ENCODE data around the gene ABHD4. TPM values are rescaled to one million over a fixed set of nuclear protein-coding genes. Genes with fewer than 3 reads are reported as not detected.
"Not testable (repeated sequence)": the region's sequence is repeated elsewhere in the genome, so short reads cannot be mapped to it uniquely, and the experiment has no call there.

Gene ABHD4
- total RNA-seq, 4 donors from 2014 or later: 17.1 to 38.7 (median 27.6) TPM

GRCh38 chr14:22630486-22630885 lies 32.4 kb downstream of the ABHD4 start:
- intact Hi-C loops (cut with DNase I; ENCODE audit: low total_unique reads) (no loop called here), in situ Hi-C loops (cut with MboI; ENCODE audit: low sequenced_read_pairs in 4 of 4) (no loop called here)

GRCh38 chr14:22634233-22634900 lies 36.3 kb downstream of the ABHD4 start:
- intact Hi-C loops (cut with DNase I; ENCODE audit: low total_unique reads) (no loop called here), in situ Hi-C loops (cut with MboI; ENCODE audit: low sequenced_read_pairs in 4 of 4) (no loop called here)
- no peak for DNase-seq
- no peak for TF ChIP-seq POLR2A (IDR thresholded peaks at IDR 0.05)
- TF ChIP-seq, protein P1, sequence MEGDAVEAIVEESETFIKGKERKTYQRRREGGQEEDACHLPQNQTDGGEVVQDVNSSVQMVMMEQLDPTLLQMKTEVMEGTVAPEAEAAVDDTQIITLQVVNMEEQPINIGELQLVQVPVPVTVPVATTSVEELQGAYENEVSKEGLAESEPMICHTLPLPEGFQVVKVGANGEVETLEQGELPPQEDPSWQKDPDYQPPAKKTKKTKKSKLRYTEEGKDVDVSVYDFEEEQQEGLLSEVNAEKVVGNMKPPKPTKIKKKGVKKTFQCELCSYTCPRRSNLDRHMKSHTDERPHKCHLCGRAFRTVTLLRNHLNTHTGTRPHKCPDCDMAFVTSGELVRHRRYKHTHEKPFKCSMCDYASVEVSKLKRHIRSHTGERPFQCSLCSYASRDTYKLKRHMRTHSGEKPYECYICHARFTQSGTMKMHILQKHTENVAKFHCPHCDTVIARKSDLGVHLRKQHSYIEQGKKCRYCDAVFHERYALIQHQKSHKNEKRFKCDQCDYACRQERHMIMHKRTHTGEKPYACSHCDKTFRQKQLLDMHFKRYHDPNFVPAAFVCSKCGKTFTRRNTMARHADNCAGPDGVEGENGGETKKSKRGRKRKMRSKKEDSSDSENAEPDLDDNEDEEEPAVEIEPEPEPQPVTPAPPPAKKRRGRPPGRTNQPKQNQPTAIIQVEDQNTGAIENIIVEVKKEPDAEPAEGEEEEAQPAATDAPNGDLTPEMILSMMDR (IDR thresholded peaks at IDR 0.05 in 4 of 5, conservative IDR thresholded peaks at IDR 0.05 in 1 of 5): no peak
- H3K4me3 ChIP-seq: no peak overlapping the region
- H3K4me1 ChIP-seq: no peaks in the 10 kb centered on the region
- no peaks in the 10 kb centered on the region for H3K27me3 ChIP-seq
- no peak overlapping the region for H3K27ac ChIP-seq
- ATAC-seq: no peak
- no peaks in the 10 kb centered on the region for H3K36me3 ChIP-seq
- H3K9me3 ChIP-seq: no peaks in the 10 kb centered on the region

More at GRCh38 chr14:22630486-22630885, 32.4 kb downstream of the ABHD4 start:
- no peak overlapping the region for H3K4me3 ChIP-seq
- no peaks in the 10 kb centered on the region for H3K36me3 ChIP-seq
- H3K27me3 ChIP-seq: no peaks in the 10 kb centered on the region
- no peak for DNase-seq
- TF ChIP-seq POLR2A (IDR thresholded peaks at IDR 0.05): no peak
- TF ChIP-seq, protein P1 (IDR thresholded peaks at IDR 0.05 in 4 of 5, conservative IDR thresholded peaks at IDR 0.05 in 1 of 5): no peak
- H3K27ac ChIP-seq: no peak overlapping the region
- no peaks in the 10 kb centered on the region for H3K9me3 ChIP-seq
- H3K4me1 ChIP-seq: no peaks in the 10 kb centered on the region
- no peak for ATAC-seq

DNA sequence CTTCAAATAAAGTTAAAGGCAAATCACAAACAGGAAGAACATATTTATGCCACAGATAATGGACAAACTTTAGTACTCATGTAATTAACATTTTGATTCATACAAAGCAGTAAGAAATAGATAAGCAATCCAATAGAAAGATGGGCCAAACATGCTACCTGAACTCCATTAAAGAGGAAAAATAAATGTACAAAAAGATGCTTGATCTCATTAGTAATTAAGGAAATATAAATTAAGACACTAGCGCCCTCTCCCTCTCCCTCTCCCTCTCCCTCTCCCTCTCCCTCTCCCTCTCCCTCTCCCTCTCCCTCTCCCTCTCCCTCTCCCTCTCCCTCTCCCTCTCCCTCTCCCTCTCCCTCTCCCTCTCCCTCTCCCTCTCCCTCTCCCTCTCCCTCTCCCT lies 37.9 kb downstream of the ABHD4 start:
- H3K36me3 ChIP-seq; H3K9me3 ChIP-seq; H3K27ac ChIP-seq; H3K4me1 ChIP-seq; intact Hi-C loops (cut with DNase I; ENCODE audit: low total_unique reads); in situ Hi-C loops (cut with MboI; ENCODE audit: low sequenced_read_pairs in 4 of 4); H3K4me3 ChIP-seq; DNase-seq; ATAC-seq; H3K27me3 ChIP-seq: not testable (repeated sequence)

GRCh38 chr14:22640192-22640591 lies 42.1 kb downstream of the ABHD4 start:
- Histone ChIP-seq H3K4me3 (no peak overlapping the region), H3K4me1 (no peaks in the 10 kb centered on the region), H3K27ac (no peak overlapping the region), H3K9me3 (no peaks in the 10 kb centered on the region), H3K27me3 (no peaks in the 10 kb centered on the region), H3K36me3 (no peaks in the 10 kb centered on the region)
- in situ Hi-C loops (cut with MboI; ENCODE audit: low sequenced_read_pairs in 4 of 4) (loop anchor here in 1 of 4 donors (10.0 kb wide), 1 partner anchor 75 kb away; no protein-coding TSS in a partner anchor), intact Hi-C loops (cut with DNase I; ENCODE audit: low total_unique reads) (no loop called here)
- TF ChIP-seq, protein P1 (IDR thresholded peaks at IDR 0.05 in 4 of 5, conservative IDR thresholded peaks at IDR 0.05 in 1 of 5): no peak
- no peak for TF ChIP-seq POLR2A (IDR thresholded peaks at IDR 0.05)
- ATAC-seq (no peak), DNase-seq (no peak)

DNA sequence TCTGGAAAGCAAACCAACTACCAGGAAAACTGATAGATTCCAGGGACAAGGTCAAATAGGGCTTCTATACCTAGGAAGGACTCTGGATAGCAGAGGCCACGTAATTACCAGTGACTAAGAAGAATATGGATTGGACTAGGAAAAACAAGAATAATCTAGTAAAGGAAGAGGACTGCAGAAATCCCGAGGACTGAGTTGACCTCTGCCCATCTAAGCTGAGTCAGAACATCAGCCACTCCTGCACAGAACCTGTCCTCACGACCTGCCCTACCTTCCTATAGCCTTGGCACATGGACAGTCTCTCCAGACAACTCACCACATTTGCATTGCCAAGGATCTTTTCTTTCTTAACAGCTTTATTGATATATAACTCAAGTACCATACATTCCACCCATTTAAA lies 43.7 kb downstream of the ABHD4 start:
- DNase-seq (no peak), ATAC-seq (no peak)
- H3K4me1 ChIP-seq: no peaks in the 10 kb centered on the region
- no peaks in the 10 kb centered on the region for H3K9me3 ChIP-seq
- H3K4me3 ChIP-seq: no peak overlapping the region
- no peak overlapping the region for H3K27ac ChIP-seq
- intact Hi-C loops (cut with DNase I; ENCODE audit: low total_unique reads) (no loop called here), in situ Hi-C loops (cut with MboI; ENCODE audit: low sequenced_read_pairs in 4 of 4) (loop anchor here in 1 of 4 donors (10.0 kb wide), 1 partner anchor 77 kb away; no protein-coding TSS in a partner anchor)
- H3K36me3 ChIP-seq: no peaks in the 10 kb centered on the region
- H3K27me3 ChIP-seq: no peaks in the 10 kb centered on the region
- TF ChIP-seq, protein P1 (IDR thresholded peaks at IDR 0.05 in 4 of 5, conservative IDR thresholded peaks at IDR 0.05 in 1 of 5): no peak
- no peak for TF ChIP-seq POLR2A (IDR thresholded peaks at IDR 0.05)
